Fibroblast of the aortic adventitia (primary cell): ENCODE data around the gene ZNF662. TPM values are rescaled to one million over a fixed set of nuclear protein-coding genes. Genes with fewer than 3 reads are reported as not detected.
A peak's percentile ranks its signal among the peaks of the same experiment; 100 is the strongest.

ENCODE experiments used
- DNase-seq: peaks from one replicate; pipeline ENCODE4 v3.0.0-alpha.2; 2010; ENCODE audit warnings: low read depth
- H3K4me3 ChIP-seq: 2 replicates; pipeline ENCODE4 v1.5.1; 2011; ENCODE audit warnings: low read depth, mild to moderate bottlenecking, control low read depth, low read length, moderate library complexity
- total RNA-seq: library from RNA; depleted of rRNA; stranded (reverse); fragments of >200 nt; gene quantifications from 2 replicates; pipeline ENCODE4 v1.2.3, GENCODE V29; 2012; ENCODE audit warnings: low replicate concordance
- TF ChIP-seq, protein P1 (sequence below): IDR thresholded peaks from 2 replicates; pipeline ENCODE4 v1.5.1; 2011; ENCODE audit warnings: mild to moderate bottlenecking, low read length, control low read depth, inconsistent platforms; ENCODE audit not compliant: insufficient read depth

Gene ZNF662
- total RNA-seq, 1 donor, result 2.6 TPM

DNA sequence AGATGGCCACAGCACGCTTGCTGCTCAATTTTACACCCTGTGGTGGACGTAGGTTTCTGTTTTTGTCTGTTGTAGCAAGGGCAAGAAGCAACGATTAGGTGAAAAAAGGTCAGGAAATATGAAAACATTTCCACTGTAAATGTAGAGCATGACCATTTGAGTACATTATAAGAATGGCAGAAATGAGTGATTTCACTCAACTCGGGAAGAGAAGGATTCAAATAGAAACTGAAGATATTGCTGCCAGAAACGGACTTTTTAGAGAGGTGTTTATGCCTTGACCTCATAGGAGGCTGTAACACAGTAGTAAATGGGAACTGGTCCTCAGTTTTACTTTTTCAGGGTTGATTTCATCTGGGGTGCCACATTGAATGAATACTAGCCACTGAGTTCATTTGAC is 40.1 kb downstream of the ZNF662 start:
- no peak for DNase-seq
- TF ChIP-seq, protein P1, sequence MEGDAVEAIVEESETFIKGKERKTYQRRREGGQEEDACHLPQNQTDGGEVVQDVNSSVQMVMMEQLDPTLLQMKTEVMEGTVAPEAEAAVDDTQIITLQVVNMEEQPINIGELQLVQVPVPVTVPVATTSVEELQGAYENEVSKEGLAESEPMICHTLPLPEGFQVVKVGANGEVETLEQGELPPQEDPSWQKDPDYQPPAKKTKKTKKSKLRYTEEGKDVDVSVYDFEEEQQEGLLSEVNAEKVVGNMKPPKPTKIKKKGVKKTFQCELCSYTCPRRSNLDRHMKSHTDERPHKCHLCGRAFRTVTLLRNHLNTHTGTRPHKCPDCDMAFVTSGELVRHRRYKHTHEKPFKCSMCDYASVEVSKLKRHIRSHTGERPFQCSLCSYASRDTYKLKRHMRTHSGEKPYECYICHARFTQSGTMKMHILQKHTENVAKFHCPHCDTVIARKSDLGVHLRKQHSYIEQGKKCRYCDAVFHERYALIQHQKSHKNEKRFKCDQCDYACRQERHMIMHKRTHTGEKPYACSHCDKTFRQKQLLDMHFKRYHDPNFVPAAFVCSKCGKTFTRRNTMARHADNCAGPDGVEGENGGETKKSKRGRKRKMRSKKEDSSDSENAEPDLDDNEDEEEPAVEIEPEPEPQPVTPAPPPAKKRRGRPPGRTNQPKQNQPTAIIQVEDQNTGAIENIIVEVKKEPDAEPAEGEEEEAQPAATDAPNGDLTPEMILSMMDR, result no peak
- no peak overlapping the region for H3K4me3 ChIP-seq

GRCh38 chr3:42957573-42957972 is 51.6 kb downstream of the ZNF662 start:
- no peak overlapping the region for H3K4me3 ChIP-seq
- no peak for DNase-seq
- TF ChIP-seq, protein P1, result peak; percentile 11

GRCh38 chr3:42960282-42960681 is 54.3 kb downstream of the ZNF662 start:
- H3K4me3 ChIP-seq, result no peak overlapping the region
- TF ChIP-seq, protein P1, result no peak
- no peak for DNase-seq

DNA sequence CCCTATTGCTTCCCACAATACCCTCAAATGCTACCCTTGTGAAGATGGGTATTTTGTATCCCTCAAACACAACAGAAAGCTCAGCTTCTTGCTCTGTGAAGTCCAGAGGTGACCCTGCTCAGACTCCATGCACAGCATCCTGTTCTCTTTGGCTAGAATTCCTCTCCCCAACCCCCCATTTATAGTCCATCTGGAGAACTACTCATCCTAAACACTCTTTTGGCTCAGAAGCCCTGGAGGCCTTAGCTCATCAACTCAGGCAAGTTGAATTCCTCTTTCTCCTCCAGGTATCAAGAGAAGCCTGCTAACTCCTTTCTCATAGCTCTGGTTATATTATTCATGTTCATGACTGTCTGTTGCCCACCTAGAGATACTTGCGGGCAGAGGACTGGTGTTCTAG is 54.8 kb downstream of the ZNF662 start:
- no peak for DNase-seq
- H3K4me3 ChIP-seq, result no peak overlapping the region
- TF ChIP-seq, protein P1, result no peak

GRCh38 chr3:42961633-42962032 is 55.7 kb downstream of the ZNF662 start:
- DNase-seq, result peak; percentile 80
- H3K4me3 ChIP-seq, result no peak overlapping the region
- TF ChIP-seq, protein P1, result peak; percentile 66

DNA sequence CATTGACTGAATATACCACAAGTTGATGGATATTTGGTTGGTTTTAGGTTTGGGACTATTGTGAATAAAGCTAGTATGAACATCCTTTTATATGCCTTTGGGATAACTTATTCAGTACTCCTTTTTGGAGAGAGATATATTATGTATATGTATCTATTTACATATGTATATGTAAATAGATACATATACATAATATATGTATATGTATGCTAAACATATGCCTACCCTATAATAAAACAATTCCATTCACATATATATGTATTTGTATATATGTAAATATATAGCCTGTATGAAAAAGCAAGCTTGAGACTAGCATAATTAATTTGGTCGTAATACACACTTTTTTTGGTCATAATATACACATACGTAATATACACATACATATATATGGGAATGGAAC is 57.3 kb downstream of the ZNF662 start:
- TF ChIP-seq, protein P1, result no peak
- no peak overlapping the region for H3K4me3 ChIP-seq
- no peak for DNase-seq

DNA sequence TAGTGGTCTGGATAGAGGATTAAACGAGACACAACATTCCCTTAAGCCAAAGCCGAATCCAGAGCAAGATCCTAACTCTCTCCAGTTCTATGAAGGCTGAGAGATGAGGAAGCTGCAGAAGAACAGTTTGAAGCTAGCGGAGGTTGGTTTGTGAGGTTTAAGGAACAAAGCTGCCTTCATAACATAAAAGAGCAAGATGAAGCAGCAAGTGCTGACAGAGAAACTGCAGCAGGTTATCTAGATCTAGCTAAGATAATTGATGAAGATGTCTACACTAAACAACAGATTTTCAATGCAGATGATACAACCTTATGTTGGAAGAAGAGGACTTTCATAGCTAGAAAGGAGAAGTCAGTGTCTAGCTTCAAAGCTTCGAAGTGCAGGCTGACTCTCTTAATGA is 58.3 kb downstream of the ZNF662 start:
- DNase-seq, result no peak
- TF ChIP-seq, protein P1, result no peak
- H3K4me3 ChIP-seq, result no peak overlapping the region
